ENCODE measurements around the gene RYR2.

DNA sequence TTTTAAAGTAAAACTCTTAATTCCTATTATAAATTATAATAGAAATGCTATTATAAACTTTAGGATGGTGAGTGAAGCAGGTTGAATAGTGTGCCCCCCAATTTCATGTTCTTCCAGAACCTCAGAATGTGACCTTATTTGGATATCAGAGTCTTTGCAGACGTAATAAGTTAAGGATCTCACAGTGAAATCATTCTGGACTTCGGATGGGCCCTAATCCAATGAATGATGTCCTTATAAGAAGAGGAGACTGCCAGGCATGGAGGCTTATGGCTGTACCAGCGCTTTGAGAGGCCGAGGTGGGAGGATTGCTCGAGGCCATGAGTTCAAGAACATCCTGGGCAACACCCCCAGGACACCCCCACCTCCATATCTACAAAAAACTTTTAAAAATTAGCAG is 28.4 kb upstream of the RYR2 start:
- TF ChIP-seq, protein P1, sequence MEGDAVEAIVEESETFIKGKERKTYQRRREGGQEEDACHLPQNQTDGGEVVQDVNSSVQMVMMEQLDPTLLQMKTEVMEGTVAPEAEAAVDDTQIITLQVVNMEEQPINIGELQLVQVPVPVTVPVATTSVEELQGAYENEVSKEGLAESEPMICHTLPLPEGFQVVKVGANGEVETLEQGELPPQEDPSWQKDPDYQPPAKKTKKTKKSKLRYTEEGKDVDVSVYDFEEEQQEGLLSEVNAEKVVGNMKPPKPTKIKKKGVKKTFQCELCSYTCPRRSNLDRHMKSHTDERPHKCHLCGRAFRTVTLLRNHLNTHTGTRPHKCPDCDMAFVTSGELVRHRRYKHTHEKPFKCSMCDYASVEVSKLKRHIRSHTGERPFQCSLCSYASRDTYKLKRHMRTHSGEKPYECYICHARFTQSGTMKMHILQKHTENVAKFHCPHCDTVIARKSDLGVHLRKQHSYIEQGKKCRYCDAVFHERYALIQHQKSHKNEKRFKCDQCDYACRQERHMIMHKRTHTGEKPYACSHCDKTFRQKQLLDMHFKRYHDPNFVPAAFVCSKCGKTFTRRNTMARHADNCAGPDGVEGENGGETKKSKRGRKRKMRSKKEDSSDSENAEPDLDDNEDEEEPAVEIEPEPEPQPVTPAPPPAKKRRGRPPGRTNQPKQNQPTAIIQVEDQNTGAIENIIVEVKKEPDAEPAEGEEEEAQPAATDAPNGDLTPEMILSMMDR (IDR thresholded peaks at IDR 0.05), result no peak
- TF ChIP-seq POLR2A (IDR thresholded peaks at IDR 0.05), result no peak
